AG08395 (cell line): ENCODE measurements around the gene RERE.
"Not testable (repeated sequence)": the region's sequence is repeated elsewhere in the genome, so short reads cannot be mapped to it uniquely, and the experiment has no call there.

Experiments used
- DNase-seq: peaks from one replicate; pipeline ENCODE4 v3.0.0; 2012; ENCODE audit warnings: mixed read lengths, low spot score

RERE gene

GRCh38 chr1:8510041-8510823 is 307.2 kb downstream of the RERE start:
- peak; percentile 78 for DNase-seq

GRCh38 chr1:8509579-8509978 is 307.9 kb downstream of the RERE start:
- DNase-seq: no peak

DNA sequence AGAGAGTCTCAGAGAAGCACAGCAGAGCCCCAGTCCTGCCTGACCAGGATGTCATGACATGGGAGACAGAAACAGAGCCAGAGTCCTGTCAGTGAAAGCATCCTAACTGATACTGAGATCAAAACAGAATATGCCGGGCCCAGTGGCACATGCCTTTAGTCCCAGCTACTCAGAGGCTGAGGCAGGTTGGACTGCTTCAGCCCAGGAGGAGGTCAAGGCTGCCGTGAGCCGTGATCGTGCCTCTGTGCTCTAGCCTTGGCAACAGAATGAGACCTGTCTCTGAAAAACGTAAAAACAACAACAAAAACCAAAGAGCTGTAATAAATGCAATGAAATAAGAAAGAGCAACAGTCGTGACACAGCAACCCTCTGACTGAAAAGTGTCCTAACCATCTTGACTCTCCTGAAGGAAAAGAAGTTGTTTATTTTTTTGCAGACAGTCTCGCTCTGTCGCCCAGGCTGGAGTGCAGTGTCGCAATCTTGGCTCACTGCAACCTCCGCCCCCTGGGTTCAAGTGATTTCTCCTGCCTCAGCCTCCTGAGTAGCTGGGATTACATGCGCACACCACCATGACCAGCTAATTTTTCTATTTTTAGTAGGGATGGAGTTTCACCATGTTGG is 310.3 kb downstream of the RERE start:
- no peak for DNase-seq

DNA sequence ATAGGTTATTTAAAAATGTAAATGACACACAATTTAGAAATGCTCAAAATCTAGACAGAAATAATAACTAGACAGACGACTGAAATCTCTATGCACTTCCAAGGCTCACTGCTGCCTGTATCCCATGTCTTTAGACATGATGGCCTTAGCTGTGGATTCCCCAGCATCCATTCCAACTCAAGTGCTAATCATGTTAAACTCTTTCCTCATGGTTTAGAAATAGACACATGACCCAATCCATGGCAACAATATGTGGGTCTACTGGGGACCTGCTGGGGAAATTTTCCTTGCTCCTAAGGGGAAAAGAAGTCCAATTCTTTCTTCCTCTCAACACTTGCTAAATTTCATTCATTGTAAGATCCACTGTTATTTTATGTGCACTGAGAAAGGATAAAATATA is 311.0 kb downstream of the RERE start:
- DNase-seq: no peak

DNA sequence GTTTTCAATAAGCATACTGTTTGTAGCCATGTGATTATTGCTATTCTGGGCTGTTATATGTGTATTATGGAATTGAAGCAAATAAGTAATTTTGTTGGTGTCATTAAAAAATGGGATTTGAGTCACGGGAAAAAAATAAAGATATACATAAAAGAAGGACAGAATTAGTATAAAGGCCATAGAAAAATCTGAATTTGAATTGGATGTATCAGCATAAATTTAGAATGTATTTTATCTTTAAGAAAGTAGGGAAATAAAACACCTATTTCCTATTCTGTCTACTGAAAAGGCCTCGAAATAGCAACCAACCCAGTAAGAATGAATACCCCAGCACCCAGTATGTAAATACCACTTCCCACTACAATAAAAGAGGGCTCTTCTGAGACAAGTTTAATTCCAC is 313.6 kb downstream of the RERE start:
- DNase-seq: no peak

- DNase-seq: not testable (repeated sequence)
These were observed 314.5 kb downstream of the RERE start for GRCh38 chr1:8502949-8503348.

- DNase-seq: peak; percentile 74
These were observed 320.1 kb downstream of the RERE start for GRCh38 chr1:8497210-8497819.

- DNase-seq: no peak
These were observed 321.0 kb downstream of the RERE start for GRCh38 chr1:8496473-8496872.

DNA sequence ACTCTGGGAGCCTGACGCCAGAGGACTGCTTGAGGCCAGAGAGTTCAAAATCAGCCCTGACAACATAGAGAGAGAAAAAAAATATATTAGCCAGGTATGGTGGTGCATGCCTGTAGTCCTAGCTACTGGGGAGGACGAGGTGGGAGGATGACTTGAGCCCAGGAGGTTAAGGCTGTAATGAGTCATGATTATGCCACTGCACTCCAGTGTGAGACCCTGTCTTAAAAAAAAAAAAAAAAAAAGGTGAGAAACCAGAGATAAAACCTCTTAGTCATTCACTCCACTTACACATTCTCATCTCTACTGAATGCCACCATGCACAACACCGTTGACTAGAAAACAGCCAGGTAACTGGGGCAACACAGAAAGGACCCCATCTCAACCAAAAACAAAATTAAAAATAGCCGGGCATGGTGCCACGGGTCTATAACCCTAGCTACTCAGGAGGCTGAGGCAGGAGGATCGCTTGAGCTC is 321.5 kb downstream of the RERE start:
- DNase-seq: no peak

- no peak for DNase-seq
These were observed 322.8 kb downstream of the RERE start for GRCh38 chr1:8494681-8495080.

GRCh38 chr1:8493916-8494540 is 323.4 kb downstream of the RERE start:
- DNase-seq: no peak

GRCh38 chr1:8487249-8487648 is 330.2 kb downstream of the RERE start:
- DNase-seq: no peak

- DNase-seq: no peak
These were observed 331.4 kb downstream of the RERE start for GRCh38 chr1:8486047-8486446.

DNA sequence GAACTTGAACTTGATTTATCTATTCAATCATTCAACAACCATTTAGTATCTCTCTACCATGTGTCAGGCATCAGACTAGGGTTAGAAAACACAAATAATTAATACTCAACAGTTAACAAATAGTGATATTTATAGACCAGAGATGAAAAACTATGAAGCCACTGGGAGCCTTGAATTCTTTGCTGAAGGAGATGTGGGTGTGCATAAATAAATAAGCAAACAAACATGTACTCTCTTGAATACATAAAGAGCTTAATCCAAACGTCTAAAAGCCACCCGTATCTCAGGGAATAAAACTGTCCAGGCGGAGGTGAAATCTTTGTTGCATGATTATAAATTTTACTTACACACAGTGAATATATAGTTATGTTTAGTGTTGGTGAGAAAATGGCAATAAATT is 333.9 kb downstream of the RERE start:
- DNase-seq: no peak

- DNase-seq: no peak
These were observed 334.5 kb downstream of the RERE start for GRCh38 chr1:8482979-8483381.

DNA sequence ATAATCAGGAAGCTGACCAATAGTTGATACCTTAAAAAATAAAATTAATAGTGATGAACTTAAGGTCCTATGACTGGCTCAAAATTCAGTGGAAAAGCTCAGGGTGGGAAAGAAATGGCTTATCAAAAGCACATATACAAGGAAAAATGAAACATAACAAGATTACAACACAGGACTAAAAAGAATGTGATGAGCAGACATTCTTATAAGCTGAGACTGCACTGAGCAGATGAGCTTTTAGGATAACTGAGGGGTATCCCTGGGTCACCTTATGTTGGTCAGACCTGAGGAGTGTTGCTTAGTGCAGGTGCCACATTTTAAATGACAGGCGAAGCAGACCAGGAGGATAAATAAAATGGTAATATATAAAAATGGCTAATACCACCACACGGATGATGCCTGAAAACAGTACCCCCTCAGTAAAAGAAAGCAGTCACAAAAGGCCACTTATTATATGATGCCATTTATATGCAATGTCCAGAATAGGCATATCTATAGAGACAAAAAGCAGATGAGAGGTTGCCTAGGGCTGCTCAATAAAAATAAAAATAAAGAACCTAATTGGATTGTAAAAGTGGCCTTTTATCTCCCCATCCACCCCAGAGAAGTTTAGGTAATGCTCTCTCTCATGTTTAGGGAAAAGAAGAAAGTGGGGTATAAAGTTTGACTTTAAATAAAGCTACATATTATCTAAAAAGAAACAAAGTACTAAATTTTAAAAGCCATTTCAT is 335.6 kb downstream of the RERE start:
- DNase-seq: no peak

GRCh38 chr1:8478566-8478965 is 338.9 kb downstream of the RERE start:
- no peak for DNase-seq

DNA sequence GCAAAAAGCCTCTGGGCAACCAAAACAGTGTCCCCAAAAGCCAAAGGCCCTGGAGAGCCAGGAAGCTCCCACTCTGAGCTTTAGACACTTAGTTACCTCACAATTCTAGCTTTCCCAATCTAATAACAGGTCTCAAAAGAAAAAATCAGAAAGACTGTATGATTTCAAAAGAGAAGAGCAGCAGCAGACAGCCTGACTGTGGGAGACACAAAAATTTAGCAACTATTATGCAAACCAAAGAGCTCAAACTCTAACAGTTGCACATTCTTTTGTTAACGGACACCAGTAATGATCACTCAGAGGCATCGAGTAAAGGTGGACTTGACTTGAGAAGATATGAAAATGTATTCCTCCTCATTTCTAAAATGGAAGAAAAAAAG is 339.5 kb downstream of the RERE start:
- no peak for DNase-seq

- peak; percentile 65 for DNase-seq
These were observed 340.1 kb downstream of the RERE start for GRCh38 chr1:8477166-8477982.

- no peak for DNase-seq
These were observed 341.4 kb downstream of the RERE start for GRCh38 chr1:8476006-8476405.

GRCh38 chr1:8474369-8474768 is 343.1 kb downstream of the RERE start:
- no peak for DNase-seq
